Frontal cortex (tissue), 4 donors: ENCODE measurements around the gene ABCA1. TPM values are rescaled to one million over a fixed set of nuclear protein-coding genes. Genes with fewer than 3 reads are reported as not detected.

Source experiments
- DNase-seq, 2 donors: peaks; one replicate each; pipeline ENCODE4 v3.0.0; 2012; ENCODE audit warnings: low spot score in 2 of 2
- FAIRE-seq: peaks from 2 replicates; lab custom pipeline; 2012; peaks lifted over from hg19 to GRCh38; lab: Jason Lieb, UNC
- total RNA-seq: library from RNA; depleted of rRNA; stranded (reverse); fragments of >200 nt; gene quantifications from one replicate; pipeline ENCODE4 v1.2.3, GENCODE V29; 2014
- donor health status: control.
- donor health status: control.
- donor health status: control.

ABCA1 gene
- total RNA-seq, 1 donor from 2014 or later, result 28.5 TPM

- DNase-seq, result no peak
Measured at GRCh38 chr9:104746798-104747197, 181.2 kb downstream of the ABCA1 start.

DNA sequence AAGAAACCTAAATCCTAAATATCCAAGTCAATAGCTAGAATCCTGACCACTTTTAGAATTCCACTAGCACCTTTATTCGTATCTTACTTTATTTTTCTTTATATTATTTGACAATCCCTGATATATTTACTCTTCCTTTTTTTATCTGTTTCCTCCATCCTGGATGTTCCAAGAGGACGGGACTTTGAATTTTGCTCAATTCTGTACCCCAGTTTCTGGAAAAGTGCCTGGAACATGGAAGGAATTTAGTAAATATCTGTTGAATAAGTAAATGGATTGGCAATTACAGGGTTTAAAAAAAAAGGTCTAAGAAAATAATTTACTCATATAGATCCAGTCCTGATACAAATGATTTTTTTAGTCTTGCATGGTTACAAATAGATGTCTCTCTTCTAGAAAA, 181.7 kb downstream of the ABCA1 start:
- DNase-seq (no peak), FAIRE-seq (no peak)

More at GRCh38 chr9:104746798-104747197, 181.2 kb downstream of the ABCA1 start:
- no peak for FAIRE-seq

GRCh38 chr9:104745852-104746251, 182.1 kb downstream of the ABCA1 start:
- FAIRE-seq (no peak), DNase-seq (no peak)

DNA sequence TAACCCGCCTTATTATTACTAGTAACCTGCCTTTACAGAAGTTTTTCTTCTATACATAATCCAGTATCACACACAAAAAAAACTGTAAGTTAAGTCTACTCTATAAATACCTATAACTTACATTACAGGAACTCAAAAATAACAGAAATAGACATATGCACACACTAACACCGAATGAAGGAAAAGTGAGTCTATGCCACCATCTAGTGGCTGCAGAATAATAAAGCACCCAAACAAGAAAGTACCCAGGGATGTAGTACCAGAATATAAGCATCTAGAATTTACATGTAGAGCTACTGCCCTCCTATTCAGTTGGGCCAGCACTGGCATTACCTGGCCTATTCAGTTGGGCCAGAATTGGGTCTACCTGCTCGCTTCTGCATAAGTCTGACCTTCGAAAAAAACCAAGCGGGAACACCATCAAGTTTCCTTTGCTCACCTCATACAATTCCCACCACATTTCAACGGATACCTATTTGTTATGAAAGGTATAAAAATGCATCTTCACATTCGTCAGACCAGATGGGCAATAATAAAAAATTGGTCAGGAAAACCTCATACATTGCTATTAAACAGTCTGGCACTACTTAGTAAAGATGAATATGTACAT, 184.5 kb downstream of the ABCA1 start:
- DNase-seq, result peak; percentile 31 to 44
- FAIRE-seq, result peak; percentile 95

DNA sequence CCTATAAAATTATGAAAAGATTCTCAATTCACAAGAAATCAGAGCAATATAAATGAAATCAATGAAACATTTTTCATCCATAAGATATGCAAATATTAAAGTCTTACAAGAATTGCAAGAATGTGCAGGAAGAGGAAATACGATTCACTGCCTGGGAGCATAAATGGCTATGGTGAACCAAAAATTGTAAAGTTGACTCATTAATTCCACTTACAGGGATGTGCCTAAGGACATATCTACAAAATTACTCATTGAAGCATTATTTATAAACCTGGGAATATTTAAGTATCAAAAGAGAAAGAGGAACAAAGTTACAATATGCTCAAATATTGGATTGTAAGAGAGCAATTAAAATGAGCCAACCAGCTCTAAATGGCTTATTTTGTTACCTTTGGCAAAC, 187.3 kb downstream of the ABCA1 start:
- FAIRE-seq (no peak), DNase-seq (no peak)

DNA sequence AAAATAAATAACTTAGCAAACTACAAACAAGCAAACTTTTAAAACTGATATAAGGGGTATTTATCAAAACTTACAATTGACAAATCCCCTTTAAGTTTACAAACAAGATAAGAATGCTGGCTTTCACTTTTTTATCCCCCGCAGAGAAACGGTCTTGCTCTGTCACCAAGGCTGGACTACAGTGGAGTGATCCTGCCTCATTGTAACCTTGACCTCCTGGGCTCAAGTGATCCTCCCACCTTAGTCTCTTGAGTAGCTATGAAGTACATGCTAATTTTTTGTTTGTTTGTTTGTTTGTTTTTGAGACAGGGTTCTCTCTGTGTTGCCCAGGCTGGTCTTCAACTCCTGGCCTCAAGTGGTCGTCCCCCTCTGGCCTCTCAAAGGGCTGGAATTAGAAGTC, 189.5 kb downstream of the ABCA1 start:
- FAIRE-seq (no peak), DNase-seq (no peak)

Other genes with a start within 250 kb of the ABCA1 start
- gene OR13D1, start 233.6 kb downstream of the ABCA1 start, total RNA-seq, result not detected
- gene NIPSNAP3A, start 180.5 kb downstream of the ABCA1 start, total RNA-seq, result 107 TPM
- gene NIPSNAP3B, start 164.0 kb downstream of the ABCA1 start, total RNA-seq, result 13.5 TPM